Keratinocyte (primary cell): ENCODE results near the gene SH2D1B. TPM values are rescaled to one million over a fixed set of nuclear protein-coding genes. Genes with fewer than 3 reads are reported as not detected.

Experiments used
- DNase-seq: peaks from one replicate; pipeline ENCODE4 v3.0.0-alpha.2; 2011; ENCODE audit warnings: low read depth, missing footprints, low spot score
- FAIRE-seq: peaks from 2 replicates; lab custom pipeline; 2011; peaks lifted over from hg19 to GRCh38; lab: Jason Lieb, UNC
- H2AFZ ChIP-seq: 2 replicates; pipeline ENCODE4 v1.6.0; 2012; ENCODE audit warnings: low read length, control low read depth, inconsistent platforms; ENCODE audit not compliant: control insufficient read depth
- H3K27ac ChIP-seq: 2 replicates; pipeline ENCODE4 v1.5.1; 2011; ENCODE audit warnings: low read length; ENCODE audit not compliant: control insufficient read depth, insufficient read depth
- H3K27me3 ChIP-seq: 3 replicates; pipeline ENCODE4 v1.6.0; 2011; ENCODE audit warnings: low read length; ENCODE audit not compliant: control insufficient read depth, insufficient read depth; ENCODE audit errors: extremely low read depth
- H3K36me3 ChIP-seq, 2 experiments: 2 replicates in 1 of 2; 3 replicates in 1 of 2; pipeline ENCODE4 v1.5.1; 2011; ENCODE audit warnings: low read length in 2 of 2, mild to moderate bottlenecking in 1 of 2; ENCODE audit not compliant: control insufficient read depth in 2 of 2, insufficient read depth in 2 of 2; ENCODE audit errors: extremely low read depth in 1 of 2
- H3K4me1 ChIP-seq: 3 replicates; pipeline ENCODE4 v1.5.1; 2011; ENCODE audit warnings: low read length; ENCODE audit not compliant: control insufficient read depth, insufficient read depth; ENCODE audit errors: extremely low read depth
- H3K4me2 ChIP-seq: 3 replicates; pipeline ENCODE4 v1.6.0; 2011; ENCODE audit warnings: low read depth, low read length; ENCODE audit not compliant: control insufficient read depth, insufficient read depth; ENCODE audit errors: extremely low read depth
- H3K4me3 ChIP-seq, 3 experiments: fragments of 200-600 bp in 1 of 3; sonication (generic) in 1 of 3; 2 replicates in 2 of 3; 3 replicates in 1 of 3; pipeline ENCODE4 v1.5.1; 2011 to 2016; ENCODE audit warnings: low read length in 3 of 3, mild to moderate bottlenecking in 3 of 3, control low read depth in 2 of 3, inconsistent platforms in 1 of 3, low read depth in 1 of 3, mixed read lengths in 1 of 3, mixed run types in 1 of 3, moderate library complexity in 1 of 3; ENCODE audit not compliant: control insufficient read depth in 2 of 3, insufficient read depth in 2 of 3; ENCODE audit errors: extremely low read depth in 1 of 3
- H3K79me2 ChIP-seq: 2 replicates; pipeline ENCODE4 v1.6.0; 2012; ENCODE audit warnings: low read length; ENCODE audit not compliant: control insufficient read depth, insufficient read depth
- H3K9ac ChIP-seq: 3 replicates; pipeline ENCODE4 v1.6.0; 2011; ENCODE audit warnings: low read length; ENCODE audit not compliant: control insufficient read depth, insufficient read depth; ENCODE audit errors: extremely low read depth
- H3K9me1 ChIP-seq: 3 replicates; pipeline ENCODE4 v1.6.0; 2011; ENCODE audit warnings: low read length; ENCODE audit not compliant: control insufficient read depth, insufficient read depth; ENCODE audit errors: extremely low read depth
- H3K9me3 ChIP-seq: 2 replicates; pipeline ENCODE4 v1.5.1; 2012; ENCODE audit warnings: low read depth, low read length; ENCODE audit not compliant: control insufficient read depth
- H4K20me1 ChIP-seq: 3 replicates; pipeline ENCODE4 v1.6.0; 2011; ENCODE audit warnings: low read length; ENCODE audit not compliant: control insufficient read depth, insufficient read depth; ENCODE audit errors: extremely low read depth
- CTCF ChIP-seq, 3 experiments: IDR thresholded peaks in 1 of 3; conservative IDR thresholded peaks in 1 of 3; optimal IDR thresholded peaks in 1 of 3; 2 replicates in 2 of 3; 3 replicates in 1 of 3; pipeline versions ENCODE3 to v1.5.1; 2011; ENCODE audit warnings: low read length in 3 of 3, mild to moderate bottlenecking in 3 of 3, moderate library complexity in 2 of 3, control low read depth in 1 of 3, inconsistent platforms in 1 of 3; ENCODE audit not compliant: insufficient read depth in 2 of 3; ENCODE audit errors: extremely low read depth in 1 of 3
- EZH2 ChIP-seq: IDR thresholded peaks from one replicate; pipeline ENCODE4 v1.6.1; 2012; ENCODE audit warnings: inconsistent platforms, mild to moderate bottlenecking, low read length, moderate library complexity
- dilution Hi-C: fragments of 300-500 bp; cut with MboI; formaldehyde crosslinking; loops from one replicate; pipeline ENCODE4 v1.7.0; 2020; ENCODE audit warnings: low sequenced_read_pairs; ENCODE audit not compliant: extremely low pct_ligation_motif_present
- polyA plus RNA-seq, 5 experiments: library from polyadenylated mRNA; depleted of rRNA in 3 of 5; stranded (reverse) in 3 of 5; stranded (forward) in 1 of 5; unstranded in 1 of 5; fragments of >200 nt; gene quantifications; 1 replicate in 1 of 5; 2 replicates in 3 of 5; 3 replicates in 1 of 5; pipeline versions ENCODE4 v1.2.1 to v1.2.3, GENCODE V29; 2011 to 2012; ENCODE audit warnings: missing spikeins in 2 of 5, low read depth in 1 of 5, low replicate concordance in 1 of 5

Gene SH2D1B
- polyA plus RNA-seq, 1 donor (not counting 4 experiments of a cell fraction or from before 2014, with no cell fraction given), result not detected

GRCh38 chr1:162381941-162382750 lies 29.8 kb downstream of the SH2D1B start:
- Histone ChIP-seq H3K4me3 (peak overlapping the region in 2 of 3 experiments; percentile 19 to 43), H2AFZ (no peak overlapping the region), H3K9me3 (no peaks in the 10 kb centered on the region), H3K9me1 (no peaks in the 10 kb centered on the region), H3K9ac (peak overlapping the region; percentile 28), H3K4me2 (peak overlapping the region; percentile 67), H3K79me2 (no peaks in the 10 kb centered on the region), H3K36me3 (no peaks in the 10 kb centered on the region), H3K4me1 (peaks cover 16% of the 10 kb centered on the region), H3K27ac (peak overlapping the region; percentile 75), H3K27me3 (no peaks in the 10 kb centered on the region), H4K20me1 (no peaks in the 10 kb centered on the region)
- DNase-seq (no peak), FAIRE-seq (no peak)
- dilution Hi-C loops, result no loop called here
- no peak for TF ChIP-seq EZH2
- no peak for TF ChIP-seq CTCF (optimal IDR thresholded peaks at IDR 0.05 in 1 of 3, IDR thresholded peaks at IDR 0.05 in 1 of 3, conservative IDR thresholded peaks at IDR 0.05 in 1 of 3; ENCODE audit: extremely low read depth in 1 of 3, insufficient read depth in 2 of 3, low read length in 3 of 3)

GRCh38 chr1:162381383-162381782 lies 30.6 kb downstream of the SH2D1B start, which contains the start of gene C1orf226:
C1orf226 (plus strand) TSS chr1:162381728; CDS start chr1:162381902, 174 bp downstream.
- DNase-seq (peak; percentile 53), FAIRE-seq (no peak)
- Histone ChIP-seq H3K9ac (peak within 1 kb of the TSS; percentile 28), H3K27me3 (no peaks in the 10 kb centered on the region), H3K79me2 (no peaks in the 10 kb centered on the region), H3K4me2 (peak within 1 kb of the TSS; percentile 67), H2AFZ (no peak within 1 kb of the TSS), H4K20me1 (no peaks in the 10 kb centered on the region), H3K9me3 (no peaks in the 10 kb centered on the region), H3K36me3 (no peaks in the 10 kb centered on the region), H3K4me1 (peaks cover 16% of the 10 kb centered on the region), H3K4me3 (peak within 1 kb of the TSS in 2 of 3 experiments; percentile 19 to 43), H3K9me1 (no peaks in the 10 kb centered on the region), H3K27ac (peak within 1 kb of the TSS; percentile 75)
- dilution Hi-C loops, result no loop called here
- no peak for TF ChIP-seq CTCF (optimal IDR thresholded peaks at IDR 0.05 in 1 of 3, IDR thresholded peaks at IDR 0.05 in 1 of 3, conservative IDR thresholded peaks at IDR 0.05 in 1 of 3; ENCODE audit: extremely low read depth in 1 of 3, insufficient read depth in 2 of 3, low read length in 3 of 3)
- TF ChIP-seq EZH2, result no peak
